HG02798 (cell line): ENCODE measurements around the gene MMP13.

ENCODE experiments used
- ATAC-seq: cut with Tn5 transposase; IDR thresholded peaks from one replicate; pipeline ENCODE4 v1.9.1; 2021; ENCODE audit warnings: mild to moderate bottlenecking; ENCODE audit not compliant: unreplicated experiment, poor library complexity

The MMP13 gene

DNA sequence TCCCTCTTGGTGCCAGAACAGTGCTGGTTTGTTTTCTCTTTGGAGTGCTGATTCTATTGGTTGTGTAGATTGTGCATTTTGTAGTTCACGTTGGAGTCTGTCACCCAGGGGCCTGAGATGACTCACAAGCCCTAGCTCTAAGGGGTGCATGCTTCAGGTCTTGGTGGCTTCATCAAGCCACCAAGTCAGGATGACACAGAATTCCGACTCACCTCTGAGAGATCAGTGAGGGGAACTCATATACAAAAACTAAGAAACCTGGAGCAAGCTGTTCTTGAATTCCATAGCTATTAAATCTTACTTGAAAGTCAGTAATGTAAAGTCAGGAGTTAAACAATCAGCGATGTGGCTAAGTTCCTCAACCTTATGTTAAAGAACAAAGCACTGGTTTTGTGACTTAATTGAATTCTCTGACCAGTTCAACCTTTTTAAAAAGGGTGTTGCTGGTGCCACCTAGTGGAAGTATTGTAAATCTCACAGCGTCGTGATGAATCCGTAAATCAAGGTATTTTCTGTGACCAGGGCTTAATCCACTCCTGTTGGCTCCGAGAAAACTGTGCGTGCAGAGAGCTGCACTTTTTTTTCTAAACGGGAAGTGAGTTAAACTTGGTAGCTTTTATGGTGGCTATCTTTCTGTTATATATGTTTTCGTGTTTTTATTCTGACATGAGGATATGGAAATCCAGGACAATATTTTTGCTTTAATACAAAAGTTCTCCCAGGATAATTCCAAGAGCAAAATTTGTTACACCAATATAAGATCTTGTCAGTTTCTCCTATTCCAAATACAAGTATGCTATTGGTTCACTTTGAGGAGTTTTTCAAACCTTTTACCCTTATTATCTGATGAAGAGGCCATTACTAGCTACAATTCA is 14.6 kb downstream of the MMP13 start:
- ATAC-seq: peak; percentile 82

DNA sequence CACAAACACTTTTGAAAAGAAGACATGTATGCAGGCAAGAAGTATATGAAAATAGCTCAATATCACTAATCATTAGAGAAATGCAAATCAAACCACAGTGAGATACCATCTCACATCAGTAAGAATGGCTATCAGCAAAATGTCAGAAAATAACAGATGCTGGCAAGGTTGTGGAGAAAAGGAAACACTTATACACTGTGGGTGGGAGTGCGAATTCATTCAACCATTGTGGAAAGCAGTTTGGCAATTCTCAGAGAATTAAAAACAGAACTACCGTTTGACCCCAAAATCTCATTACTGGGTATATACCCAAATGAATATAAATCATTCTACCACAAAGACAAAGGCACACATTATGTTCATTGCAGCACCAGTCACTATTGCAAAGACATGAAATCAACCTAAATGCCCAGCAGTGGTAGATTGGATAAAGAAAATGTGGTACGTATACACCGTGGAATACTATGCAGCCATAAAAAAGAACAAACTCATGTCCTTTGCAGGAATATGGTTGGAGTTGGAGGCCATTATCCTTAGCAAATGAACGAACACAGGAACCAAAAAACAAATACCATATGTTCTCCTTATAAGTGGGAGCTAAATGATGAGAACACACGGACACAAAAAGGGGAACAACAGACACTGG is 18.5 kb downstream of the MMP13 start:
- no peak for ATAC-seq

GRCh38 chr11:102935514-102935913 is 20.0 kb downstream of the MMP13 start:
- no peak for ATAC-seq

GRCh38 chr11:102934735-102935134 is 20.8 kb downstream of the MMP13 start:
- no peak for ATAC-seq

DNA sequence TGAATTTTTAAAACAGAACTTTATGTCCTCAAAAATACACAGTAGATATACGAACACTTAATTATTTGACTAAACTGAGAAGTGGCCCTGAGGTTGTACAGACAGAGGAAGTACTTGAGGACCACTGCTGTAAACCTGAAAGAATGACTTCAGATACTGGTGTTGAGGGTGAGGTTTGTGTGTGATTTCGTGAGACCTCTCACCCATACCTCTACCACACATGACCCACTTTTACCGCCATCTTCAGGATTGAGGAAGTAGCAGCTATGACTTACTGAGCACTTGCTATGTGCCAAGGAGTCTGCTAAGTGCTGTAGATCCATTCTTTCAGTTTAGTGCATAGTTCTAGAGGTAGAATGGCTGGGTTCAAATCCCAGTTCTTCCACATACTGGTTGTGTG is 21.9 kb downstream of the MMP13 start:
- ATAC-seq: no peak

DNA sequence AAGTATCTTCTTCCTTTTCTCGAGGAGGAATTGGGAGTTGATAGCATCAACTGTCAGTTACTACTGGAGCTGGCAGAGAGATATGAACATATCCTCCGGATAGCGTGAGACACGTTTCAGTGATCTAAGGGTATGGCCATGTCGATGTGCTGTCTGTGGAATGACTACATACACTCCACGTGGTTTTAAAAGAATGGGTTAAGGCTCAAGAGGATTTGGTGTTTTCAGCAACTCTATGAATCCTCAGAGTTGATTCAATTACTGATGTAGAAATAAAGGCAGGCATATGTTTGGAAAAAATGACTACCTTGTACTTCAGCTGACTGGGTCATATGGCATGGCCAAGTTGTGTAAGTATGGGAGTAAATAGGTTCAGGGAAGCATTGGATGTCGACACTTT is 22.9 kb downstream of the MMP13 start:
- ATAC-seq: no peak

DNA sequence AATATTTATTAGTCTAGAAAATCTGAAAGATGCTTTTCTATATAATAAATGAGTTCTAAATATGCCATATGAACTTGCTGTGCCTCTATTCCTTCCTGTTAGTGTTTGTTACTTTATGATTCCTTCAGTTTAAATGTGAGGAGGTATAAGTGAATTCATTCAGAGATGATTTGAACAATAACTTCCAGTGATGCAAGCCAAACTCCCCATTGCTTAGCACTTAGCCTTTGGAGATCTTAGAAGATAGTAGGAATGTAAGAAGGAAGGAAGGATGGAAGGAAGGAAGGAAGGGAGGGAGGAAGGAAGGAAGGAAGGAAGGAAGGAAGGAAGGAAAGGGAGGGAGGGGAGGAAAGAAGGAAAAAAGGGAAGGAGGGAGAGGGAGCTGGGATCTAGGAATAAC is 25.1 kb downstream of the MMP13 start:
- no peak for ATAC-seq

GRCh38 chr11:102929972-102930371 is 25.6 kb downstream of the MMP13 start:
- no peak for ATAC-seq

DNA sequence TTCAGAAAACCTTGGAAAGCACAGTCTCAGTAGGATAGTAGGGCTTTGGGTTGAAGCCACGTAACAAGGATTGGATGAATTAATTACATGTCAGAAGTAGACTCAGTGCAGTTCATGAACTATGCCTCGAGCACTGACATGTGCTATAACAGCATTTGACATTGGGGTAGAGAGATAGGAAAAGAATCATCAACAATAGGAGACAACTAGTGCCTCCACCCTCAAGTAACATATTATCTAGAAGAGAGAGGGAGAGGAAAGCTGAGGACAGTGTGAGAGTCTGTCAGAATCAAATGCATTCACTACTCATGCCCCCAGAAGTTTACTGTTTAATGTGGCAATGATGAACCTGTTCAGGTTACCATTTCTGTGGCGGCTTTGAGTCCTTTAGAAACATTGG is 26.4 kb downstream of the MMP13 start:
- no peak for ATAC-seq

DNA sequence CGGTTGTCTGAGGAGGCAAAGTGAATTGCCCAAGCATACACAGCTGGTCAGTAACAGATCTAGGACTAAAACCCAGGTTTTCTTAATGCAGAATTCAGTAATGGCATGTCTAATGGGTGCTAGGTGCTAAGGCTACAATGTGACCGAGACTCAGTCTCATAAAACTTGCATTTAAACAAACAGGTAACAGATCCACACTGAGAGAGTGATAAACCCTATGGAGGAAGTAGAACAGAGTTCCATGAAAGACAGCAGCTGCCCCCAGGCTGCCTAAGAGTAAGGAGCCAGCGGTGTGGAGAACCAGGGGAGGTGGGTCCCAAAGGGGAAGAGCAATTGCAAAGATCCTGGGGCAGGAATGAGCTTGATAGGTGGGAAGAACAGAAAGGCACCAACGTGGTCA is 27.3 kb downstream of the MMP13 start:
- ATAC-seq: no peak

DNA sequence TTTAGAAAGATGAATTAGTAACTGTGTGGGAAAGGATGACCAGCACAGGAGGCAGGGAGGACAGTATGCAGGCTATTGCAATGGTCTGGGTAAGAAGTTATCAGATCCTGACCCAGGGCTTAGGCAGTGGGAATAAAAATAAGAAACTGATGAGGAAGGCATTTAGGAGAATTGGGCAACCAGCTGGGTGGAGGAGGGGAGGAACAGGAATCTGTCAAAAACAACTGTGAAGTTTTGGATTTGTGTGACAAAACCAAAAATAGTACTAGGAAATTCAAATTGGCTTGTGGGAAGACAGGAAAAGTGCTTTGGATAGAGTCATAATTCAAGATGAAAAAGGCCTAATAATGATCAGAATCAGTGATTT is 27.9 kb downstream of the MMP13 start:
- no peak for ATAC-seq

DNA sequence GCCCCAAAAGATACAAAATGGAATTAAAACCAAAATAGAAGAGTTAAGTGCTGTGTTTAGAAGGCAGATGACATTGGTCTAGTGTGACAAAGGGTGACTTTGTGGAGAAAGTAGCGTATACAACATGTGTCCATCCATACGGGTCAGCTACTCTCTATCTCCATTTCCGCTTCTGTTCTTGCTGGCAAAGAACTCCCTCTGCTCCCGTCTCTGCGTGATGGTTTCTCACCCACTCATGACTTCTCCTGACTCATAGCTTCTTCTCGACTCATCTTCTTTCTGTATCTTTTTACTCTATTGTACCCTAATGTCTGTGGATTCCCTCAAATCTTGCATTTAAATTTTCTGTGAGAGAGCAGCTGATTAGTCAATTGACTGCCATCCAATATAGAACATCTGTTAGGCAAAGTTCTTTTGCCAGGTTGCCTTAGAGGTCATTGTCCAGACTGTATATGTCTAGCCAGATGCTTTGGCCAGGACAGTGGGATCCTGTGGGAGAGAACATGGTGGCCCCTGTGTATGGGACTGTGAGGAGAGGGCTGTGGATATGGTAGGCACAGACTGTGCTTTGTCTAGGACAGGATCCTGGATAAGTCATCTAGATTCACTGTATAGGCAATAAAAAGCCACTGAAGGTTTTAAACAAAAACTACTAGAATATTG is 28.4 kb downstream of the MMP13 start:
- no peak for ATAC-seq

DNA sequence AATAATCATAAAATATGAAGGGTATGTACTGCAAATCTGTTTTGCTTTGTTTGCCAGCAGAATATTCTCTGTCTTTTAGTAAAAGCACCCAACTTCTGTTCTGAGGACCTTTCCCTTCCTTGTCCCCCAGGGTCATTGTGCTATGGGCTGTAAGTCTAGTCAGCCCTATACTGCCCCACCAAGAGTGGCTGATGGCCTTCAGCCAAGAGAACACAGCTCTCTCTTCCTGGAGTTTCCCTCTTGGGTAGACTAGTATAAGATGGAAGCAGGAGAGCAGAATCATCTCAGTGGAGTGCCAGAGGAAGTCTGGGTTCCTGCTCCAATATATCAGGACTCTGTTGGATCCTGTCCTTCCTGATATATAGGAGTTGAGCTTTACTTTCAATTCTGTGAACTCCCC is 29.0 kb downstream of the MMP13 start:
- ATAC-seq: no peak

DNA sequence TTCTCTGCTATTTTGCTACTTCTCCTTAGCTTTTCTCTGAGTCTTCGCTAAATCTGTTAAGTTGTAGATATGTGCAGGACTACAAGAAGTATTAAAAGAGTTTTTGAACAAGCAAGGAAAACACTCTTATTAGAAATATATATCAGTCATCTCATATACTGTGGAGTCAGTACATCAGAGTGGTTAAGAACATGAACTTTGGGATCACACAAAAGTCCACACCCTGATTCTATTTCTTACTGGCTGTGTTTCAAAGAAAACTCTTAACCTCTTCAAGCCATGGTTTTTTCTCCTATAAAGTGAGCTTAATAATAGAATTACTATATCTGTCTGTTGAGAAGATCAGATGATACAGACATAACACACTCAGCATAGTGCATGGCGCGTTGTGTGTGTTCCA is 29.5 kb downstream of the MMP13 start:
- ATAC-seq: no peak

GRCh38 chr11:102924851-102925380 is 30.6 kb downstream of the MMP13 start:
- ATAC-seq: no peak

DNA sequence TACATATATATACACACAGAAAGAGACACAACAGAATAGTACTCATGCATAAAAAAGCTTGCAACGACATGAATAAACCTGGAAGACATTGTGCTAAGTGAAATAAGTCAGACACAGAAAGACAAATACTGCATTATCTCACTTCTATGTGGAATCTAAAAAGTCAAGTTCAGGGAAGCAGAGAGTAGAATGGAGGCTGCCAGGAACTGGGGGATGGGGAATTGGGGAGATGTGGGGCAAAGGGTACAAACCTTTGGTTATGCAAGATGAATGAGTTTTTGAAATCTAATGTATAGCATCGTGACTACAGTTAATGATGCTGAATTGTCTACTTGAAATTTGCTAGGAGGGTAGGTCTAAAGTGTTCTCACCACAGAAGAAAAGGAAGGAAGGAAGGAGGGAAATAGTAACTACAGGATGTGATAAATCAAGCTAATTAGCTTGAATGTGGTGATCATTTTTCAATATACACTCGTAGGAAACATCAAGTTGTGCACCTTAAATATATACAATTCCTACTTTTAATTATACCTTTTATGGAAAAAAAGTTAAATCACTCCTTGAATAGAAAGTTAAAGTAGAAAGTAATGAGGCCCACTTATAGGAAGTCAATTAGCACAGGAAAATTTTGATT is 33.8 kb downstream of the MMP13 start:
- no peak for ATAC-seq

- peak; percentile 78 for ATAC-seq
These were observed 35.3 kb downstream of the MMP13 start for GRCh38 chr11:102920118-102920684.

DNA sequence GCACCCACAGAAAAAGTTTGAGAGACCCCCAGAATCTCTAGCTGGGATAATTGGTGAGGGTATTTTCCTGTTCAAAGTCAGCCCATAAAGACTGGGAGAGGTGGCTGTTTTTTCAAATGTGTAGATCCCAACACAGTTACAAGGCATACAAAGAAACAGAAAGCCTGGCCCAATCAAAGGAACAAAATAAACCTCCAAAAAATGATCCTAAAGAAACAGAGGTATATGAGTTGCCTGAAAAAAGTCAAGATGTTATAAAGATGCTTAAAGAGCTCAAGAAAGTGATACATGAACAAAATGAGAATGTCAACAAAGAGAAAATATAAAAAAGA is 40.5 kb downstream of the MMP13 start:
- ATAC-seq: no peak

- ATAC-seq: peak; percentile 49
These were observed 41.1 kb downstream of the MMP13 start for GRCh38 chr11:102914238-102915043.

DNA sequence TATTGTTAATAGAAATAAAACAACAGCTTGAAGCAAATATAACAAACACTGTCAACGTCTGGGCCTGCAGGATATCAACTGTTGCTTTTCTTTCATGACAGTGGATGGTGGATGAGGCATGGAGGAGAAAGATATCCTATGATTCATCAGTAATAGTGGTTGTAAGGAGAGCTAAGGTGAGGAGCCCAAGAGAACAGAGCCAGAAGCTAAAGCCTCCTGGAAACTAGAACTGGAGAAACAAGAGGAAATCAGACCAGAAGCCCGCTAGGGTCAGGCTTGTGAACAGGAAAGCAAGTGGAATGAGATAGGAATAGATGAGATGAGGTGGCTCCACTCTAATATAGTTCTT is 43.1 kb downstream of the MMP13 start:
- ATAC-seq: no peak
